ENCODE data around the gene TSSK3. TPM values are rescaled to one million over a fixed set of nuclear protein-coding genes. Genes with fewer than 3 reads are reported as not detected.

The TSSK3 gene
- total and polyA plus RNA-seq, 9 of the 15 experiments (the other 6 are each of a cell fraction or from before 2014, with no cell fraction given), result 0.27 to 2.8 (median 1.9) TPM

DNA sequence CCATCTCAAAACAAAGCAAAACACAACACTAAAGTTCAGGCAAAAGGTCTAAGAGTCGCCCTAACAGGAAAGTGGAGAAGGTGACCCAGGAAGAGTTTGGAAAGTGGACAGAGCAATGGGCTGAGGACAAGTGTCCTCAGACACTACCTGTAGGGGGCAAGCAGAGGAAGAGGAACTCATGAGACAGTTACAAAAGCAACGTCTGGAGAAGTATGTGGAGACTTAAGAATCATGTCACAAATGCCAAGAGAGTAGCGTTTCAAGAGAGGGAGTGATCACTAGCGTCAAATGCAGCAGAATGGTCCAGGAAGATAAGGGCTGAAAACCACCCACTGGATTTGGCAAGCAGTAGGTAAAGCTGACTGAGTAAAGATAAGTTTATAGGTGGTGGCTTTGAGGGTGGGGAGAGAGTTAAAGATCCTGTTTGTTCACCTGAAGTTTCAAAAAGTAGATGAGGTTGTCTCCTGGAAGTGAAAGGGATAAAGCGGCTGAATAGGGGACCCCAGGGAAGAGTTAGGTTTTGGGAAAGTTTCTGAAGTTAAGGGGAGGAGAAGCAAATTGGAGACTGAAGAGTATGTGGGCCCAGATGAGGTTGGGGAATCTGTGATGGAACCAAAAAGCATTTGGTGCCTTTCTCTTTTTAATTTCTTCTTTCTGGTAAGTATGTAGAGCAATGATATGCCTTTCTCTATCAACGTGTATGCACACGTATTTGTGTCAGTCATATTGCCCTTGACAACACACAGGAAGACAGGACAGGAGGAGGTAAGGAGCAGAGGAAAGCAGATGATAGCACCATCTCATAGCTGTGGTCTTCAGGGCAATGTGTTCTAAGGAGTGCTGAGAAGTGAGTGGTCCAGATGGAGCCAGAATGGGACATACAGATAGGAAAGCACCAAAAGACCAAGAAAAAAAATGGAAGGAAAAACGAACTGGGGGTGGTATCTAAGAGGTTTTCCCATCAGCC is 28.8 kb downstream of the TSSK3 start (continued):
- TF ChIP-seq GABPB1 (CRISPR knock-in tag; IDR thresholded peaks at IDR 0.05), result peak; percentile 71
- TF ChIP-seq E2F3 (CRISPR knock-in tag; IDR thresholded peaks at IDR 0.05), result no peak
- TF ChIP-seq THRAP3 (IDR thresholded peaks at IDR 0.05; ENCODE audit: borderline replicate concordance), result no peak; the same call in 1 of the 2 replicates
- no peak for TF ChIP-seq ZNF436 (CRISPR knock-in tag; IDR thresholded peaks at IDR 0.05)
- TF ChIP-seq NR2C1 (IDR thresholded peaks at IDR 0.05), result peak; percentile 79
- peak; percentile 74 for TF ChIP-seq NR2C1 (tag; IDR thresholded peaks at IDR 0.05)
- no peak for TF ChIP-seq TSC22D4 (tag; IDR thresholded peaks at IDR 0.05)
- peak; percentile 69 for TF ChIP-seq ZNF766 (CRISPR knock-in tag; conservative IDR thresholded peaks at IDR 0.05)
- peak; percentile 91 for TF ChIP-seq FOXM1 (IDR thresholded peaks at IDR 0.05; ENCODE audit: low read depth)
- TF ChIP-seq FOXM1 (CRISPR knock-in tag; IDR thresholded peaks at IDR 0.05; ENCODE audit: low read depth), result no peak
- TF ChIP-seq, protein P1, sequence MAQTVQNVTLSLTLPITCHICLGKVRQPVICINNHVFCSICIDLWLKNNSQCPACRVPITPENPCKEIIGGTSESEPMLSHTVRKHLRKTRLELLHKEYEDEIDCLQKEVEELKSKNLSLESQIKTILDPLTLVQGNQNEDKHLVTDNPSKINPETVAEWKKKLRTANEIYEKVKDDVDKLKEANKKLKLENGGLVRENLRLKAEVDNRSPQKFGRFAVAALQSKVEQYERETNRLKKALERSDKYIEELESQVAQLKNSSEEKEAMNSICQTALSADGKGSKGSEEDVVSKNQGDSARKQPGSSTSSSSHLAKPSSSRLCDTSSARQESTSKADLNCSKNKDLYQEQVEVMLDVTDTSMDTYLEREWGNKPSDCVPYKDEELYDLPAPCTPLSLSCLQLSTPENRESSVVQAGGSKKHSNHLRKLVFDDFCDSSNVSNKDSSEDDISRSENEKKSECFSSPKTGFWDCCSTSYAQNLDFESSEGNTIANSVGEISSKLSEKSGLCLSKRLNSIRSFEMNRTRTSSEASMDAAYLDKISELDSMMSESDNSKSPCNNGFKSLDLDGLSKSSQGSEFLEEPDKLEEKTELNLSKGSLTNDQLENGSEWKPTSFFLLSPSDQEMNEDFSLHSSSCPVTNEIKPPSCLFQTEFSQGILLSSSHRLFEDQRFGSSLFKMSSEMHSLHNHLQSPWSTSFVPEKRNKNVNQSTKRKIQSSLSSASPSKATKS (CRISPR knock-in tag; IDR thresholded peaks at IDR 0.05), result no peak
- TF ChIP-seq CHD1 (IDR thresholded peaks at IDR 0.05; ENCODE audit: low read length), result no peak
- TF ChIP-seq, protein P2, sequence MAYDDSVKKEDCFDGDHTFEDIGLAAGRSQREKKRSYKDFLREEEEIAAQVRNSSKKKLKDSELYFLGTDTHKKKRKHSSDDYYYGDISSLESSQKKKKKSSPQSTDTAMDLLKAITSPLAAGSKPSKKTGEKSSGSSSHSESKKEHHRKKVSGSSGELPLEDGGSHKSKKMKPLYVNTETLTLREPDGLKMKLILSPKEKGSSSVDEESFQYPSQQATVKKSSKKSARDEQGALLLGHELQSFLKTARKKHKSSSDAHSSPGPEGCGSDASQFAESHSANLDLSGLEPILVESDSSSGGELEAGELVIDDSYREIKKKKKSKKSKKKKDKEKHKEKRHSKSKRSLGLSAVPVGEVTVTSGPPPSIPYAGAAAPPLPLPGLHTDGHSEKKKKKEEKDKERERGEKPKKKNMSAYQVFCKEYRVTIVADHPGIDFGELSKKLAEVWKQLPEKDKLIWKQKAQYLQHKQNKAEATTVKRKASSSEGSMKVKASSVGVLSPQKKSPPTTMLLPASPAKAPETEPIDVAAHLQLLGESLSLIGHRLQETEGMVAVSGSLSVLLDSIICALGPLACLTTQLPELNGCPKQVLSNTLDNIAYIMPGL (CRISPR knock-in tag; IDR thresholded peaks at IDR 0.05), result 0 out of 2 replicates have a peak, but pooled peaks have one; percentile 38
- TF ChIP-seq, protein P3, sequence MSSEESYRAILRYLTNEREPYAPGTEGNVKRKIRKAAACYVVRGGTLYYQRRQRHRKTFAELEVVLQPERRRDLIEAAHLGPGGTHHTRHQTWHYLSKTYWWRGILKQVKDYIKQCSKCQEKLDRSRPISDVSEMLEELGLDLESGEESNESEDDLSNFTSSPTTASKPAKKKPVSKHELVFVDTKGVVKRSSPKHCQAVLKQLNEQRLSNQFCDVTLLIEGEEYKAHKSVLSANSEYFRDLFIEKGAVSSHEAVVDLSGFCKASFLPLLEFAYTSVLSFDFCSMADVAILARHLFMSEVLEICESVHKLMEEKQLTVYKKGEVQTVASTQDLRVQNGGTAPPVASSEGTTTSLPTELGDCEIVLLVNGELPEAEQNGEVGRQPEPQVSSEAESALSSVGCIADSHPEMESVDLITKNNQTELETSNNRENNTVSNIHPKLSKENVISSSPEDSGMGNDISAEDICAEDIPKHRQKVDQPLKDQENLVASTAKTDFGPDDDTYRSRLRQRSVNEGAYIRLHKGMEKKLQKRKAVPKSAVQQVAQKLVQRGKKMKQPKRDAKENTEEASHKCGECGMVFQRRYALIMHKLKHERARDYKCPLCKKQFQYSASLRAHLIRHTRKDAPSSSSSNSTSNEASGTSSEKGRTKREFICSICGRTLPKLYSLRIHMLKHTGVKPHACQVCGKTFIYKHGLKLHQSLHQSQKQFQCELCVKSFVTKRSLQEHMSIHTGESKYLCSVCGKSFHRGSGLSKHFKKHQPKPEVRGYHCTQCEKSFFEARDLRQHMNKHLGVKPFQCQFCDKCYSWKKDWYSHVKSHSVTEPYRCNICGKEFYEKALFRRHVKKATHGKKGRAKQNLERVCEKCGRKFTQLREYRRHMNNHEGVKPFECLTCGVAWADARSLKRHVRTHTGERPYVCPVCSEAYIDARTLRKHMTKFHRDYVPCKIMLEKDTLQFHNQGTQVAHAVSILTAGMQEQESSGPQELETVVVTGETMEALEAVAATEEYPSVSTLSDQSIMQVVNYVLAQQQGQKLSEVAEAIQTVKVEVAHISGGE (CRISPR knock-in tag; IDR thresholded peaks at IDR 0.05), result peak in 1 of 3 experiments; percentile 72; a peak in 2 of 6 replicates
- peak; percentile 98 for TF ChIP-seq KLF16 (IDR thresholded peaks at IDR 0.05)
- no peak for TF ChIP-seq MED1 (CRISPR knock-in tag; IDR thresholded peaks at IDR 0.05; ENCODE audit: borderline replicate concordance)
- TF ChIP-seq ZNF274 (IDR thresholded peaks at IDR 0.05; ENCODE audit: borderline replicate concordance, low read depth, low read length), result peak; percentile 49; the same call in 1 of the 2 replicates
- TF ChIP-seq ZEB2 (IDR thresholded peaks at IDR 0.05), result peak; percentile 100
- peak; percentile 59; the same call in 1 of the 2 replicates for TF ChIP-seq KAT7 (CRISPR knock-in tag; IDR thresholded peaks at IDR 0.05; ENCODE audit: borderline replicate concordance)
- TF ChIP-seq TAF9B (IDR thresholded peaks at IDR 0.05; ENCODE audit: partially characterized antibody), result peak; percentile 69
